B cell (primary cell): ENCODE data around the gene MEIKIN. TPM values are rescaled to one million over a fixed set of nuclear protein-coding genes. Genes with fewer than 3 reads are reported as not detected.

Experiments
- ATAC-seq: fragments of 200-7000 bp; cut with Tn5 transposase; one replicate; pipeline ENCODE4 v1.10.0; 2021; ENCODE audit warnings: low read depth, mild to moderate bottlenecking, moderate number of reproducible peaks, moderate library complexity
- CTCF ChIA-PET: fragments of 350-600 bp; sonication (Branson Sonifier 250); formaldehyde crosslinking; loops from one replicate; lab custom pipeline; 2021; ENCODE audit warnings: antibody characterized with exemption, inconsistent platforms; lab: Charles Lee
- POLR2A ChIA-PET: fragments of 350-600 bp; sonication (Branson Sonifier 250); formaldehyde crosslinking; loops from one replicate; lab custom pipeline; 2021; ENCODE audit warnings: antibody characterized with exemption; lab: Charles Lee
- DNase-seq: peaks from one replicate; pipeline ENCODE4 v3.0.0; 2013
- H2AFZ ChIP-seq: 2 replicates; pipeline ENCODE4 v1.6.1; 2012; ENCODE audit warnings: mild to moderate bottlenecking, low read depth, low read length; ENCODE audit not compliant: insufficient read depth, poor library complexity, severe bottlenecking
- H3K27ac ChIP-seq, 2 donors: 1 replicate in 1 of 2; 2 replicates in 1 of 2; pipeline ENCODE4 v1.5.1; 2012 to 2013; ENCODE audit warnings: low read length in 2 of 2, mild to moderate bottlenecking in 2 of 2, moderate library complexity in 1 of 2
- H3K27me3 ChIP-seq, 4 experiments: fragments of 200-600 bp in 1 of 4; sonication (generic) in 1 of 4; replicated peaks in 1 of 4; 1 replicate in 2 of 4; 2 replicates in 2 of 4; pipeline versions ENCODE4 v1.6.1 to v1.7.0; 2013 to 2016; ENCODE audit warnings: low read length in 3 of 4, mild to moderate bottlenecking in 2 of 4, mixed read lengths in 1 of 4, moderate library complexity in 1 of 4; ENCODE audit not compliant: insufficient read depth in 4 of 4, control insufficient read depth in 3 of 4; ENCODE audit errors: control extremely low read depth in 1 of 4
- H3K36me3 ChIP-seq, 2 experiments: replicated peaks in 1 of 2; 1 replicate in 1 of 2; 2 replicates in 1 of 2; pipeline versions ENCODE4 v1.6.1 to v1.7.1; 2013; ENCODE audit warnings: low read length in 1 of 2; ENCODE audit not compliant: insufficient read depth in 2 of 2, control insufficient read depth in 1 of 2; ENCODE audit errors: control extremely low read depth in 1 of 2, extremely low read depth in 1 of 2
- H3K4me1 ChIP-seq, 2 donors: fragments of 200-600 bp in 1 of 2; sonication (generic) in 1 of 2; 1 replicate in 1 of 2; 2 replicates in 1 of 2; pipeline versions ENCODE4 v1.5.1 to v1.6.1; 2013 to 2017; ENCODE audit warnings: low read length in 2 of 2; ENCODE audit not compliant: control insufficient read depth in 2 of 2, insufficient read depth in 2 of 2
- H3K4me2 ChIP-seq: replicated peaks from 2 replicates; pipeline ENCODE3; 2012; ENCODE audit warnings: mild to moderate bottlenecking, low read depth, low read length; ENCODE audit not compliant: poor library complexity, severe bottlenecking
- H3K4me3 ChIP-seq, 5 experiments: fragments of 200-600 bp in 1 of 5; sonication (generic) in 1 of 5; 1 replicate in 3 of 5; 2 replicates in 2 of 5; pipeline versions ENCODE4 v1.5.1 to v1.7.0; 2011 to 2016; ENCODE audit warnings: low read length in 4 of 5, mild to moderate bottlenecking in 4 of 5, low read depth in 2 of 5, control low read depth in 1 of 5, moderate library complexity in 1 of 5; ENCODE audit not compliant: insufficient read depth in 1 of 5; ENCODE audit errors: control extremely low read depth in 1 of 5, extremely low read depth in 1 of 5
- H3K79me2 ChIP-seq: fragments of 200-600 bp; sonication (generic); one replicate; pipeline ENCODE4 v1.6.0; 2016; ENCODE audit warnings: low read length; ENCODE audit not compliant: control insufficient read depth, insufficient read depth
- H3K9ac ChIP-seq: fragments of 200-600 bp; sonication (generic); 2 replicates; pipeline ENCODE4 v1.6.1; 2017; ENCODE audit warnings: mild to moderate bottlenecking, low read length, moderate library complexity
- H3K9me3 ChIP-seq, 3 donors: one replicate each; pipeline versions ENCODE4 v1.6.1 to v1.7.1; 2013; ENCODE audit warnings: low read length in 2 of 3; ENCODE audit not compliant: control insufficient read depth in 2 of 3, insufficient read depth in 1 of 3; ENCODE audit errors: control extremely low read depth in 1 of 3
- H4K20me1 ChIP-seq: 2 replicates; pipeline ENCODE4 v1.6.0; 2012; ENCODE audit warnings: mild to moderate bottlenecking, low read length; ENCODE audit not compliant: insufficient read depth, control insufficient read depth, poor library complexity, severe bottlenecking
- H3K27ac Mint-ChIP-seq: one replicate; pipeline ENCODE4 v1.8.0; 2021; ENCODE audit warnings: mixed read lengths
- H3K27me3 Mint-ChIP-seq: one replicate; pipeline ENCODE4 v1.8.0; 2021; ENCODE audit warnings: mixed read lengths
- H3K4me1 Mint-ChIP-seq: one replicate; pipeline ENCODE4 v1.8.0; 2021; ENCODE audit warnings: mixed read lengths
- H3K4me3 Mint-ChIP-seq: one replicate; pipeline ENCODE4 v1.8.0; 2021; ENCODE audit warnings: mixed read lengths
- H3K9me3 Mint-ChIP-seq: one replicate; pipeline ENCODE4 v1.8.0; 2022; ENCODE audit warnings: mixed read lengths; ENCODE audit not compliant: insufficient read depth
- CTCF ChIP-seq: fragments of 200-600 bp; IDR thresholded peaks from one replicate; pipeline ENCODE4 v1.8.0; 2022; ENCODE audit warnings: antibody characterized with exemption, mild to moderate bottlenecking
- EZH2 ChIP-seq: IDR thresholded peaks from 2 replicates; pipeline ENCODE4 v1.6.1; 2012; ENCODE audit warnings: borderline replicate concordance, low read depth, mild to moderate bottlenecking, moderate library complexity, low read length; ENCODE audit not compliant: insufficient read depth, poor library complexity, severe bottlenecking
- WGBS: methylation state at CpG from one replicate; pipeline ENCODE4 v1.1.5; 2013; ENCODE audit warnings: missing lambda C conversion rate; ENCODE audit not compliant: insufficient coverage; 5-methylcytosine and 5-hydroxymethylcytosine counted together
- intact Hi-C: fragments of 100-400 bp; cut with micrococcal nuclease; formaldehyde crosslinking; loops from one replicate; pipeline ENCODE4 v1.10.0; 2022
- polyA plus RNA-seq: library from polyadenylated mRNA; depleted of rRNA; stranded (reverse); fragments of >200 nt; gene quantifications from 2 replicates; pipeline ENCODE4 v1.2.3, GENCODE V29; 2012
- total RNA-seq, 2 donors: library from RNA; stranded (reverse); fragments of 120-200 nt in 1 of 2; gene quantifications; 1 replicate in 1 of 2; 2 replicates in 1 of 2; pipeline versions ENCODE4 v1.2.3 to v1.2.4, GENCODE V29; 2013 to 2022

The MEIKIN gene
- total and polyA plus RNA-seq, 2 donors (not counting 1 experiment from before 2014, with no cell fraction given), result not detected

DNA sequence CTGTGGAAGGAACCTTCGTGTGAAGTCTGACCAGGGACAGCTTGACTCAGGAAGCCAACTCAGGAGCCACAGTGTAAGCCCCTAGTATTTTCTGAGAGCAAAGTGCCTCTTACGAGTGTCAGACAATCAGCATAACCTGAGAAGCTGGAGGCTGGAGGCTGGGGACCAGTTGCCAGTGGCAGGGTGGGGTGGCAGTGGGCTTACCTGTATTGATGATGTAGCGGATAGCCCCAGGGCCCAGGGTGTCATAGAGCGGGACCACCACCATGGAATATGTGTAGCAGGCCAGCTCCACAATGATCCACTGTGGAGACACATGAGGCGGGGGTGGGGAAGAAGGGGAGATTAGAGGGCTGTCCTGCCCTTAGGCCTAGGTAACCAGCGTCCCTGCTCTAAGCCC, 43.1 kb upstream of the MEIKIN start:
- H4K20me1 ChIP-seq, result no peaks in the 10 kb centered on the region
- CTCF ChIA-PET, result no interaction called here
- peaks cover 4% of the 10 kb centered on the region for H3K27me3 Mint-ChIP-seq
- H3K27ac ChIP-seq, result no peak overlapping the region
- intact Hi-C loops, result no loop called here
- H3K36me3 ChIP-seq, result no peaks in the 10 kb centered on the region
- no peaks in the 10 kb centered on the region for H3K27me3 ChIP-seq
- no peaks in the 10 kb centered on the region for H3K9me3 ChIP-seq
- H3K4me3 Mint-ChIP-seq, result no peak overlapping the region
- no peak overlapping the region for H3K9ac ChIP-seq
- ATAC-seq (no peak), DNase-seq (no peak)
- no peak overlapping the region for H3K4me2 ChIP-seq
- H3K9me3 Mint-ChIP-seq, result no peaks in the 10 kb centered on the region
- H3K4me1 Mint-ChIP-seq, result no peaks in the 10 kb centered on the region
- no peak overlapping the region for H3K27ac Mint-ChIP-seq
- POLR2A ChIA-PET, result no interaction called here
- no peaks in the 10 kb centered on the region for H3K79me2 ChIP-seq
- WGBS, result 89% methylated on average over 6 of the region's 6 CpGs
- no peak overlapping the region for H2AFZ ChIP-seq
- no peak overlapping the region for H3K4me3 ChIP-seq
- no peaks in the 10 kb centered on the region for H3K4me1 ChIP-seq
- TF ChIP-seq CTCF, result no peak
- TF ChIP-seq EZH2, result no peak

DNA sequence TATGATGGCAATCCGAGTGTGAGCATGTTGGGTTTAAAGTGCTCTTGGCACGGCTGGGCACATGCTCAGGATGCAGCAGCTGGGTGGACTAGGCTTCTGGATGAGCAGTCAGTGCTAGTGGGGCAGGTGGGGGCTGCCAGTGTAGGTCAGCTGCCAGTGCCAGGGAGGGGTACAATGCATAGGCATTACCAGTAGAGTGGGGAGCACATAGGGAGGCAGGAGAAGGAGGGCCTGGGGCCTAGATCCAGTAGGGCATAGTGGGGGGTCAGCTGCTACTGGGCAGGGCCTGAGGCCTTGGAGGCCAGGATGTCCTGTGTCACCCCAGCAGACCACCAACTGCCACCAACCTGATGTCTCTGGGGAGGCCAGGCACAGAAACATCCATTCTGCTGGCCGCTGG, 41.8 kb upstream of the MEIKIN start:
- H3K36me3 ChIP-seq, result no peaks in the 10 kb centered on the region
- no peak overlapping the region for H2AFZ ChIP-seq
- H3K27me3 Mint-ChIP-seq, result peaks cover 9% of the 10 kb centered on the region
- no peak overlapping the region for H3K27ac Mint-ChIP-seq
- no peak overlapping the region for H3K4me2 ChIP-seq
- H3K4me3 ChIP-seq, result no peak overlapping the region
- no peaks in the 10 kb centered on the region for H3K9me3 Mint-ChIP-seq
- no peaks in the 10 kb centered on the region for H3K27me3 ChIP-seq
- ChIA-PET CTCF (no interaction called here), POLR2A (no interaction called here)
- H4K20me1 ChIP-seq, result no peaks in the 10 kb centered on the region
- H3K9ac ChIP-seq, result no peak overlapping the region
- no peak for TF ChIP-seq EZH2
- TF ChIP-seq CTCF, result no peak
- no peaks in the 10 kb centered on the region for H3K9me3 ChIP-seq
- H3K4me1 Mint-ChIP-seq, result no peaks in the 10 kb centered on the region
- ATAC-seq, result no peak
- H3K4me3 Mint-ChIP-seq, result no peak overlapping the region
- DNase-seq, result no peak
- H3K27ac ChIP-seq, result no peak overlapping the region
- H3K79me2 ChIP-seq, result no peaks in the 10 kb centered on the region
- no peaks in the 10 kb centered on the region for H3K4me1 ChIP-seq
- intact Hi-C loops, result no loop called here
- 85% methylated on average over 3 of the region's 3 CpGs for WGBS
